A549 treated with CORT108297 at 1 μM for 4 hours (cell line): ENCODE measurements around the gene ZNF485. TPM values are rescaled to one million over a fixed set of nuclear protein-coding genes. Genes with fewer than 3 reads are reported as not detected.

Experiments used
- total RNA-seq: library from RNA; stranded (reverse); fragments of 200-300 nt; extraction: Qiagen RNA extraction; gene quantifications from 5 replicates; pipeline ENCODE4 v1.2.3, GENCODE V29; 2022

The ZNF485 gene
- total RNA-seq: 1.7 to 2.4 TPM (median 2.0 TPM) in 5 replicates

GRCh38 chr10:43606323-43607198 lies at the start of gene ZNF485:
ZNF485 (plus strand) TSS chr10:43606438; CDS start chr10:43607051, 613 bp downstream.

GRCh38 chr10:43574001-43574892 lies 32.0 kb upstream of the ZNF485 start, which contains the start of gene ZNF239:
ZNF239 (minus strand) TSS chr10:43574616; CDS start chr10:43558079, 16,537 bp downstream.

GRCh38 chr10:43648398-43649184 lies 42.4 kb downstream of the ZNF485 start, which contains the start of gene ZNF32:
ZNF32 (minus strand) TSS chr10:43648881; CDS start chr10:43646133, 2,748 bp downstream.

Other genes with a start within 250 kb of the ZNF485 start
- not detected in 5 replicates for gene FXYD4, start 234.8 kb upstream of the ZNF485 start, total RNA-seq
- gene HNRNPF, start 197.3 kb upstream of the ZNF485 start, total RNA-seq: 323 to 352 TPM (median 338 TPM) in 5 replicates
- 5.3 to 6.8 TPM (median 6.5 TPM) in 5 replicates for gene ZNF487, start 169.3 kb upstream of the ZNF485 start, total RNA-seq
- gene ZNF239, start 31.8 kb upstream of the ZNF485 start, total RNA-seq: 2.3 to 4.5 TPM (median 2.5 TPM) in 5 replicates
- 13.2 to 17.6 TPM (median 16.4 TPM) in 5 replicates for gene ZNF32, start 42.4 kb downstream of the ZNF485 start, total RNA-seq